ENCODE results near the gene UBL7.
A peak's percentile ranks its signal among the peaks of the same experiment; 100 is the strongest.

UBL7 gene

DNA sequence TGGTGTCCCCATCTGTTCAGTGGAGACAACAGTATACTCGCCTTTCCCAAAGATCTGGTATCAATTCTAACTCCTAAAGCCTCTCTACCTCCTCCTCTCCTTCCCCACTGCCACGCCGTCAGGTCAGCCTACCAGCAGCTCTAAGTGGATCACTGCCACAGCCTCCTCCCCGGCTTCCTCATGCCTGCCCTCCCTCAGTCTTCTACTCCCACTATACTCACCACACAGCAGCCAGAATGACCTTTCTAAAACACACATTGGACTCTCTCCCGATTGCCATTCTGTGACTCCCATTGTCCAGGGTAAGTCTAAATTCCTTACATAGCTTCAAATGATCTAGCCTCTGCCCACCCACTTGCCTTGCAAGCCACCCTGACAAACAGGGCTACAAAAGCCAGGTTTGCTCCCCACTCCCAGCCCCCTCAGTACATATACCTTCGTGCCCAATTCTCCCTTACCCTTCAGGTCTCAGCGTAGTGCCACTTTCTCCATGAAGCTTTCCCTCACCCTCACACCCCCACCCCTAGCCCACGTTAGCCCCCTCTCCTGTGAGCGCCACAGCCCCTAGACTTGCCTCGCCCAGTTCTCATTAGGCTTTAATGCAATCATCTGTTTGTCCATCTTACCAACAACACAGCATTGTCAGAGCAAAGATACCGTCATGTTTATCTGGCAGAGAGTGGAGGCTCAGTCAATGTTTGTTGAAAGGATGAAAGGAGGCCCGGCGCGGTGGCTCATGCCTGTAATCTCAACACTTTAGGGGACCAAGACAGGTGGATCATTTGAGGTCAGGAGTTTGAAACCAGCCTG, 17.7 kb downstream of the UBL7 start:
- in situ Hi-C loops (cut with HindIII; ENCODE audit: low pct_unique_long_range_greater_than_20kb, low sequenced_read_pairs), result no loop called here
- no peak for DNase-seq (ENCODE audit: low read depth in 1 of 2, low spot score in 1 of 2)
- no peak for TF ChIP-seq JUND (IDR thresholded peaks at IDR 0.05; ENCODE audit: low read depth)

GRCh38 chr15:74442604-74443003, 18.4 kb downstream of the UBL7 start:
- in situ Hi-C loops (cut with HindIII; ENCODE audit: low pct_unique_long_range_greater_than_20kb, low sequenced_read_pairs), result no loop called here
- no peak for DNase-seq (ENCODE audit: low read depth in 1 of 2, low spot score in 1 of 2)
- TF ChIP-seq JUND (IDR thresholded peaks at IDR 0.05; ENCODE audit: low read depth), result no peak

DNA sequence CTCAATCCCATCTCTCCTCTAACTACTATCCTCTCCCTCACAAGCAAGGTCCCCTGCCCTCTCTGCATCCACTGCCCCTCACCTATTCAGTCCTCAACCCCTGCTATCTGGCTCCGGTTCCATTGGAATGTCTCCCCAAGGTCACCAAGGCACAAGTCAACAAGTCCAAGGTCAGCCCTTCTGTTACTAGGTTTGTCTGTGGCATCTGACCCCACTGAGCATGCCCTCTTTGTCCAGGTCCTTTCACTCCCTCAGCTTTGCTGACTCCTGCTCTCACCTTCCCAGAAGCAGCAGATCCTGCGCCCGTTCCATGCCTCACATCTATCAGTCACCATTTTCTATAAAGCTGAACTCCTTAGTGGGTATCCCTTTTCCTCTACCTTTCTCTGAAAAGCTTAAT, 18.9 kb downstream of the UBL7 start:
- in situ Hi-C loops (cut with HindIII; ENCODE audit: low pct_unique_long_range_greater_than_20kb, low sequenced_read_pairs), result no loop called here
- DNase-seq (ENCODE audit: low read depth in 1 of 2, low spot score in 1 of 2), result no peak
- TF ChIP-seq JUND (IDR thresholded peaks at IDR 0.05; ENCODE audit: low read depth), result no peak

DNA sequence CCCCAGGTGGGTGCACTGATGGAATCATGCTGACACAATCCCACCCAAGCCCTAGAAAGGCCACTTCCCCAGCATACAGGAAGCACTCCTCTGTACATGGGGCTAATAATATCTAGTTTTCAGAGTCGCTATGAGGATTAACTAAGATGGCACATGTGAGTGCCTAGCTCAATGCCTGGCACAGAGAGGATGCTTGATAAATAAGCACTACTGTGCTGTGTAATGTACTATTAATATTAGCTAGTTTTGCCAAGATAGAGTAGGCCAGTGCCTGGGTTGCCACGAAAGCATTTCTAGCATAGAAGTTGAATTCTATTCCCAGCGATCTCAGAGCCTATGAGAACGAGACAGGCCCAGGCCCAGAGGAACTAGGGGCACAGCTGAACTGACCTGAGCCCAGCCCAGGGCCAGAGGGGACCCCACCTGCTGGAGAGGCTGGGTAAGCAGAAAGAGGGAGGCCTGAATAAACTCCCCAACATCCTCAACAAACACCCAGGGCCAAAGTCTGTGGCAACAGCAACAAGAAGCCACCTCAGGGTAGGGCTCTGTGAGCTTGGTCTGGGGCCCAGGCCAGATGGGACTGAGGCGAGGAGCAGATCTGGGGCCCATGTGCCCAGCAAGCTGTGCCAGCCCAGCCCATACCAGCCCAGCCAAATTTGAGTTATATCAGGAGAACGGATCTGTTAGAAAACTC, 19.6 kb downstream of the UBL7 start:
- in situ Hi-C loops (cut with HindIII; ENCODE audit: low pct_unique_long_range_greater_than_20kb, low sequenced_read_pairs), result no loop called here
- TF ChIP-seq JUND (IDR thresholded peaks at IDR 0.05; ENCODE audit: low read depth), result no peak
- DNase-seq (ENCODE audit: low read depth in 1 of 2, low spot score in 1 of 2), result no peak

DNA sequence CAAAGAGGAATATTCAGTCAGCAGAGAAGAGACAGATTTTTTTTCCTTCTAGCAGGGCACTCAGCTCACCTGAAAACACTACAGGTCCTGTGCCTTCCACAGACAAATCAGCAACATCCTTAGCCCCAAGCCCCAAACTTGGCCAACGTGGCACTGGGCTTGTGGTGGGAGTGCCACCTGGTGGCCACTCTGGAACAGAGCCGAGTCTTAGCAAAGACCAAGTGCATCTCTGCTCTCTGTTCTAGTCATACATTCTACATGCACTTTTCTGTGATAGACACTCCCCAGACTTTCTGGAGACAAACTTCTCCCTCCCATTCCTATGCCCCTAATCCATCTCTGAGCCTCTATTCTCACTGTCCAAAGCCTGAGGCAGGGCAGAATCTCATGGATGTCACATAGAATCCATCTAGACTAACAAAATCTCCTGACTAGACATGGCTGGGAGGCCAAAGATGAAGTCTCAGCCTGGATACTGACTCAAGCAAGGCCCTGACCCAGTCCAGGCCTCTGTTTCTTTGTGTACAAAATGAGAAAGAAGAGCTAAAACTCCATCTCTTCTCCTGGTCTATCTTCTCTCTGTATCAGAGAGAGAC, 22.1 kb downstream of the UBL7 start:
- peak; percentile 66 to 86 for DNase-seq (ENCODE audit: low read depth in 1 of 2, low spot score in 1 of 2)
- in situ Hi-C loops (cut with HindIII; ENCODE audit: low pct_unique_long_range_greater_than_20kb, low sequenced_read_pairs), result no loop called here
- no peak for TF ChIP-seq JUND (IDR thresholded peaks at IDR 0.05; ENCODE audit: low read depth)

DNA sequence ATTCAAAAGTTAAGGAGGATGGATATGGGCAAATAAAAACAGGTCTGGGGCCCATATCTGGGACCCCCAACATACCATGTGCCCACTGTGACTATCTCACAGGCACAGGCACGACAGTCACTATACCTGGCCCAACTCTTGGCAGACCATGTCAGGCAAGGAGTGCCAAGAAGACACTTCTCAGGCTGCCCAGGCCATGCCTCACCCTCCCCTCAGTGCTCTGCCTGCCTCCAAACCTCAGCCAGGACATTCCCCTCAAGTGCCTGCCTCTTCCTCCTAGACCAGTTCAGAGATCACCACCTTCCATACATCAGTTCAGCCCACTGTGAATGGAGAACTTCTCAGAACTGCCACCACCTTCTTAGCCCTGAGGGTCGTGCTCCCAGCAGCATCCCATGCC, 22.8 kb downstream of the UBL7 start:
- in situ Hi-C loops (cut with HindIII; ENCODE audit: low pct_unique_long_range_greater_than_20kb, low sequenced_read_pairs), result no loop called here
- no peak for TF ChIP-seq JUND (IDR thresholded peaks at IDR 0.05; ENCODE audit: low read depth)
- no peak for DNase-seq (ENCODE audit: low read depth in 1 of 2, low spot score in 1 of 2)

GRCh38 chr15:74434263-74435136, 26.5 kb downstream of the UBL7 start:
- in situ Hi-C loops (cut with HindIII; ENCODE audit: low pct_unique_long_range_greater_than_20kb, low sequenced_read_pairs), result no loop called here

GRCh38 chr15:74433592-74434262, 27.2 kb downstream of the UBL7 start, which contains the start of gene SEMA7A:
Gene SEMA7A, minus strand, starts transcription at chr15:74433958. Its CDS starts 40 bp downstream, at chr15:74433918.
- in situ Hi-C loops (cut with HindIII; ENCODE audit: low pct_unique_long_range_greater_than_20kb, low sequenced_read_pairs), result no loop called here
- DNase-seq (ENCODE audit: low read depth in 1 of 2, low spot score in 1 of 2), result peak; percentile 78 to 91
- no peak for TF ChIP-seq JUND (IDR thresholded peaks at IDR 0.05; ENCODE audit: low read depth)

More at GRCh38 chr15:74434263-74435136, 26.5 kb downstream of the UBL7 start:
- DNase-seq (ENCODE audit: low read depth in 1 of 2, low spot score in 1 of 2), result no peak
- TF ChIP-seq JUND (IDR thresholded peaks at IDR 0.05; ENCODE audit: low read depth), result no peak

DNA sequence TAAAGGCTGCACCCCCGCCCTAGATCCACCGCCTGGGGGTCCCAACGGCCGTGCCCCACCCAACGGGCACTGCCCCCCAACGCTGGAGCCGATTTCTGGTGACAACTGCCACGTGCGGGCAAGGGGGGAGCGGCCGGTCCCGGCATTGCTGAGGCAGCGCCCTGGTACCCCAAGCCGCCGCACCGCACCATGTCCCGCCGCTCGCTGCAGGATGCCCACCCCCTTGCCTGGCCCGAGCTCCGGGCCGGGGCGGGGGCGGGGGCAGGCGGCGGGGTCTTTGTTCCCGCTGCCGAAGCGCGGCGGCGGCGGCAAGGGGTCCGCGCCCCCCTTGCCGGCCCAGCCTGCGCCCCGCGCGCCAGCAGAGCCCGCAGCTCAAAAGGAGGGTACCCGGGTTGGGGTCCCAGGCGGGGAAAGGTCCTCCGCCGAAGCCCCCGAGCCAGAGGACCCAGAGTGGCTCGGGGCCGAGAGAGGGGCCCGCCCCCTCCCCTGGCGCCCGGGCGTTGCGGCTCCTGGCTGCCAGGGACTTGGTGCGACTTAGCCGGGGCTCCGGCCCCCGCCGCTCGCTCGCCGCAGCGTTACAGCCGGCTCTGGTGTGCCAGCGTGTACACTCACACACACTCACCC, 27.9 kb downstream of the UBL7 start:
- in situ Hi-C loops (cut with HindIII; ENCODE audit: low pct_unique_long_range_greater_than_20kb, low sequenced_read_pairs), result no loop called here
- no peak for TF ChIP-seq JUND (IDR thresholded peaks at IDR 0.05; ENCODE audit: low read depth)
- no peak for DNase-seq (ENCODE audit: low read depth in 1 of 2, low spot score in 1 of 2)

DNA sequence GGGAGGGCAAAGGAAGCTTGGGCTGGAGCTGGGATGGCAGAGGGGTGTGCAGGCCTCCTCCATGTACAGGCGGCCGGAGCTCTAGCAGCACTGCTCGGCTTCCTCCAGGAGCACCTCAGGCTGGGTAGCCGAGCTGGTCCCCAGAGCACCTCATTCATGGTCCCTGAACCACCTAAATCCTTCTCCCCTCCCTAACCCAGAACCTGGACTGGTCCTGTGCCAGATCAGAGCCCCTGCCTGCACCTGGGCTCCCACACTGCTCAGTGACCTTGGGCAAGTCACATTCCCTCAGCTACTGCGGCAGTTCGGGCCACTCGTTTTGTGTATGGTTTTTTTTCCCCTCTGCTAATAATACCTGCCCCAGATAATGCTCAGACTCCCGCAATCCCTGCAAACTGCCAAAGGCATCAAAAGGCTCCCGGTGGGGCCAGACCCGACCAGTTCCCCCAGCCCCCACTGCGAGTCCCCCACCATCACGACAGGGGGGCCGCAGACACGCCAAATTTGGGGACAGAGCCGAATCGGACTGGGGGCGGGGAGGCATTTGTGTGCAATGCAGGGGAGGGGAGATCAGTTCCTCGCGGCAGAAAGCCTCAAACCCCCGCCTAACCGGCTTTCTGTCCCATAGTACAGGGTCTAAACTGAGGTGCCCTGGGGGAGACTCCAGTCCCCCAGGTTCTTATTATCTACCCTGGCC, 28.5 kb downstream of the UBL7 start:
- in situ Hi-C loops (cut with HindIII; ENCODE audit: low pct_unique_long_range_greater_than_20kb, low sequenced_read_pairs), result no loop called here
- DNase-seq (ENCODE audit: low read depth in 1 of 2, low spot score in 1 of 2), result no peak

DNA sequence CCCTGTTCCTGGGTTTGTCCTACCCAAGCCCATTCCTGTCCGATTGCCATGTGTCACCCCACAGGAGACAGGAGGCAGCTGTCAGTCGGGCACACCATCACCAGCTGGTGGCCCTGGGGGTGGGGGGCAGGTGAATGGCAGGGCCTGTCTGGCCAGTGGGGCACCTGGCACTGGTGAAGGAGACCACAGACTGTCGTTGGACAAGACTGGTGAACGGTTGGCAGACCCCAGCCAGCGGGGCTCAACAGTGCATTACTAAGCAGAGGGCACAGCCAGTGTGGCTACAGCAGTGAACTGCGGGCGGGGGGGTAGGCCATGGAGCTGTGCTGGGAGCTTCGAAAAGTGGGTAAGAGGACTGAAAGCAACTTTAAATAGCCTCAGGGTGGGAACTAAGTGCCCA, 29.3 kb downstream of the UBL7 start:
- in situ Hi-C loops (cut with HindIII; ENCODE audit: low pct_unique_long_range_greater_than_20kb, low sequenced_read_pairs), result no loop called here
- no peak for DNase-seq (ENCODE audit: low read depth in 1 of 2, low spot score in 1 of 2)
- TF ChIP-seq JUND (IDR thresholded peaks at IDR 0.05; ENCODE audit: low read depth), result no peak

More for the DNA sequence above, 28.5 kb downstream of the UBL7 start:
- no peak for TF ChIP-seq JUND (IDR thresholded peaks at IDR 0.05; ENCODE audit: low read depth)

Measured in T47D (cell line).